CD4-positive, alpha-beta T cell (primary cell): ENCODE measurements around the gene RETREG1. TPM values are rescaled to one million over a fixed set of nuclear protein-coding genes. Genes with fewer than 3 reads are reported as not detected.

ENCODE experiments used
- ATAC-seq: fragments of 200-7000 bp; cut with Tn5 transposase; one replicate; pipeline ENCODE4 v1.10.0; 2022; ENCODE audit warnings: mild to moderate bottlenecking; ENCODE audit not compliant: poor library complexity
- CTCF ChIA-PET: fragments of 350-600 bp; sonication (Branson Sonifier 250); formaldehyde crosslinking; loops from one replicate; lab custom pipeline; 2021; ENCODE audit warnings: antibody characterized with exemption, inconsistent platforms; lab: Charles Lee
- POLR2A ChIA-PET: fragments of 350-600 bp; sonication (Branson Sonifier 250); formaldehyde crosslinking; loops from one replicate; lab custom pipeline; 2021; ENCODE audit warnings: antibody characterized with exemption, inconsistent platforms; lab: Charles Lee
- DNase-seq, 14 experiments: peaks; one replicate each; pipeline ENCODE4 v3.0.0-alpha.2; 2013 to 2020; ENCODE audit warnings: mixed read lengths in 2 of 14
- H3K27ac ChIP-seq, 2 donors: one replicate each; pipeline versions ENCODE4 v1.5.1 to v1.7.0; 2013; ENCODE audit warnings: low read length in 2 of 2, low read depth in 1 of 2, mild to moderate bottlenecking in 1 of 2
- H3K27me3 ChIP-seq, 2 experiments: 1 replicate in 1 of 2; 2 replicates in 1 of 2; pipeline versions ENCODE4 v1.6.1 to v1.7.0; 2013; ENCODE audit warnings: low read length in 2 of 2, control low read depth in 1 of 2, mild to moderate bottlenecking in 1 of 2, moderate library complexity in 1 of 2; ENCODE audit not compliant: insufficient read depth in 2 of 2, control insufficient read depth in 1 of 2
- H3K36me3 ChIP-seq: one replicate; pipeline ENCODE4 v1.6.1; 2013; ENCODE audit warnings: low read length, control low read depth; ENCODE audit not compliant: insufficient read depth
- H3K4me1 ChIP-seq: one replicate; pipeline ENCODE4 v1.6.1; 2013; ENCODE audit warnings: low read length, control low read depth; ENCODE audit not compliant: insufficient read depth
- H3K4me3 ChIP-seq: one replicate; pipeline ENCODE4 v1.5.1; 2013; ENCODE audit warnings: mild to moderate bottlenecking, low read length, moderate library complexity
- H3K9me3 ChIP-seq, 2 experiments: 1 replicate in 1 of 2; 2 replicates in 1 of 2; pipeline versions ENCODE4 v1.6.1 to v1.7.0; 2013; ENCODE audit warnings: low read length in 2 of 2, mild to moderate bottlenecking in 2 of 2, control low read depth in 1 of 2, moderate library complexity in 1 of 2; ENCODE audit not compliant: control insufficient read depth in 1 of 2, insufficient read depth in 1 of 2
- H3K27ac Mint-ChIP-seq: one replicate; pipeline ENCODE4 v1.8.0; 2020; ENCODE audit warnings: mixed read lengths
- H3K27me3 Mint-ChIP-seq: one replicate; pipeline ENCODE4 v1.8.0; 2021; ENCODE audit warnings: mixed read lengths
- H3K36me3 Mint-ChIP-seq: one replicate; pipeline ENCODE4 v1.8.0; 2021; ENCODE audit warnings: low read depth, mixed read lengths
- H3K4me1 Mint-ChIP-seq: one replicate; pipeline ENCODE4 v1.8.0; 2021; ENCODE audit warnings: low read depth, mixed read lengths
- H3K4me3 Mint-ChIP-seq: one replicate; pipeline ENCODE4 v1.8.0; 2020; ENCODE audit warnings: mild to moderate bottlenecking, mixed read lengths
- H3K9me3 Mint-ChIP-seq: one replicate; pipeline ENCODE4 v1.8.0; 2020; ENCODE audit warnings: mixed read lengths
- intact Hi-C, 2 experiments: fragments of 100-400 bp; cut with DNase I in 1 of 2; cut with micrococcal nuclease in 1 of 2; formaldehyde crosslinking; loops; one replicate each; pipeline versions ENCODE4 v1.15.1 to v1.9.0; 2023 to 2025; cut with DNase I, micrococcal nuclease
- total RNA-seq, 174 experiments: library from RNA in 2 of 174; stranded (reverse) in 2 of 174; gene quantifications; one replicate each; pipeline ENCODE4 v1.2.3 and lab custom pipeline; 2021 to 2026
- TF ChIP-seq, protein P1 (sequence below): fragments of 200-600 bp; IDR thresholded peaks from one replicate; pipeline ENCODE4 v1.8.0; 2022; ENCODE audit warnings: antibody characterized with exemption, mild to moderate bottlenecking

RETREG1 gene
- total RNA-seq, 2 experiments from 2014 or later, result 68.9 to 69.7 TPM

DNA sequence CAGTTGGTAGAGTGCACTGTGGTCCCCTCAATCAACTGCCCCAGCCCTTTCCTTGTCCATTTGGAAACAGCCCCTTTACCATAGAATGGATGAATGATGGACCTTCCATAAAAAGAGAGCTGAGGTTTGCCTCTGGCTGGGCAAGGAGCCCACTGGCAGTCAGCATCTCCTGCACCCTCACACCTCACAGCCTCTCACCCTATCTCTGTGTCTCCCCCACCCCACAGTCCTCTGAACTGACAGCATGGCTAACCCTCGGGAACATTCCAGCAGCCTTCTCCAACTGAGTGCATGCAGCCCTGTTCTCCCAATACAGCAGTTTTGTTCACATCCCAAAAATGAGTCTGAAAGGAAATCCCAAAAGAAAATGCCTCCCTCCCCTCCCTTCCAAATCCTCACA lies 51.7 kb downstream of the RETREG1 start:
- intact Hi-C loops, result no loop called here
- CTCF ChIA-PET, result no interaction called here
- POLR2A ChIA-PET, result no interaction called here
- Histone ChIP-seq H3K9me3 (no peaks in the 10 kb centered on the region), H3K4me3 (no peak overlapping the region), H3K27ac (no peak overlapping the region), H3K4me1 (no peaks in the 10 kb centered on the region), H3K36me3 (peaks cover 48% of the 10 kb centered on the region), H3K27me3 (no peaks in the 10 kb centered on the region)
- TF ChIP-seq, protein P1, sequence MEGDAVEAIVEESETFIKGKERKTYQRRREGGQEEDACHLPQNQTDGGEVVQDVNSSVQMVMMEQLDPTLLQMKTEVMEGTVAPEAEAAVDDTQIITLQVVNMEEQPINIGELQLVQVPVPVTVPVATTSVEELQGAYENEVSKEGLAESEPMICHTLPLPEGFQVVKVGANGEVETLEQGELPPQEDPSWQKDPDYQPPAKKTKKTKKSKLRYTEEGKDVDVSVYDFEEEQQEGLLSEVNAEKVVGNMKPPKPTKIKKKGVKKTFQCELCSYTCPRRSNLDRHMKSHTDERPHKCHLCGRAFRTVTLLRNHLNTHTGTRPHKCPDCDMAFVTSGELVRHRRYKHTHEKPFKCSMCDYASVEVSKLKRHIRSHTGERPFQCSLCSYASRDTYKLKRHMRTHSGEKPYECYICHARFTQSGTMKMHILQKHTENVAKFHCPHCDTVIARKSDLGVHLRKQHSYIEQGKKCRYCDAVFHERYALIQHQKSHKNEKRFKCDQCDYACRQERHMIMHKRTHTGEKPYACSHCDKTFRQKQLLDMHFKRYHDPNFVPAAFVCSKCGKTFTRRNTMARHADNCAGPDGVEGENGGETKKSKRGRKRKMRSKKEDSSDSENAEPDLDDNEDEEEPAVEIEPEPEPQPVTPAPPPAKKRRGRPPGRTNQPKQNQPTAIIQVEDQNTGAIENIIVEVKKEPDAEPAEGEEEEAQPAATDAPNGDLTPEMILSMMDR, result no peak
- no peak for ATAC-seq
- Mint-ChIP-seq H3K4me3 (no peak overlapping the region), H3K4me1 (peaks cover 50% of the 10 kb centered on the region), H3K27me3 (no peaks in the 10 kb centered on the region), H3K36me3 (peaks cover 80% of the 10 kb centered on the region), H3K9me3 (no peaks in the 10 kb centered on the region), H3K27ac (no peak overlapping the region)
- no peak for DNase-seq

DNA sequence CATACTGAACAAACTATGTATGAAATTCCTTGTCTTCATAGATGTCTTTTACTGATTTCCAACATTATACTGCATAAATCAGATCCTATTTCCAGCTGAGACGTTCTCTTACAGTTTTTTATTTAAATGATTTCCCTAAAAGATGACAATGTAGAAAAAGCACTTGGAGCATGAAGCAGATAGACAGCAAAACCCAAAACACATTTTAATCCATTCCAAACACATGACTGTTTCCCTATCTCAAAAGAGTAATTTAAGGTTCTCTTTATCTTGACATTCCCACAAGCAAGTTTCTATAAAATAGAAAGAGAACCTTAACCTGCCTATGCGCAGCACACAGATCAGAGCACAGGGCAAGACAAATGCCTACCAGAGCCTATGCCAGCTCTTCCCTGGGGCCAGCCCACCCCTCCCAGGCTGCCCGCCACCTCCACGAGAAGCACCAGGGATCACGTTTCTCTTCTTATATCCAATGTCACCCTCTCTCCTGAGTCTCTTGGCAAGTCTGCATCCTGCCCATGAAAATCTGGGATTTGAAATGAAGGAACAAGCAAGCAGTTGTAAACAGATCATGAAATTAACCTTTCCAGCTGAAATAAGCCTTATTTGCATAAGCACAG lies 52.4 kb downstream of the RETREG1 start:
- H3K27ac Mint-ChIP-seq, result no peak overlapping the region

DNA sequence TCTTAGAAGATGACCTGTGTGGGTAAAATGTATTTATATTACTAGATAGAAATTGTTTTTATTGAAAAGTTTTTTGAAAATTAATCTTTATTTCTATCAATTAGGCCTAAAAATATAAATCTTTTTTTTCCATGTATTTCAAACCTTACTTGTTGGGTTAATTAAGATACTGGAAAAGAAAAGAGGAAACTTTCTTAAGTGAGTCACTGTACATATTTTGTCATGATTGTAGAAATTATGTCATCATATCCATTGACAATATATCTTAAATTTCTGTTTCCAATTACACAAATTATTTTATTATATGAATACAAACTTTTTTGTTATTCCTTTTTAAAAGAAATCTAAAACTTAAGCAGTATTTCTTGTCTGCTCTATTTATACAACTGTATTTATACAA lies 53.1 kb downstream of the RETREG1 start:
- H3K4me1 ChIP-seq, result no peaks in the 10 kb centered on the region
- Mint-ChIP-seq H3K4me1 (peaks cover 53% of the 10 kb centered on the region), H3K4me3 (no peak overlapping the region), H3K9me3 (no peaks in the 10 kb centered on the region), H3K27ac (no peak overlapping the region), H3K27me3 (no peaks in the 10 kb centered on the region), H3K36me3 (peaks cover 74% of the 10 kb centered on the region)
- peaks cover 37% of the 10 kb centered on the region for H3K36me3 ChIP-seq
- no peaks in the 10 kb centered on the region for H3K9me3 ChIP-seq
- TF ChIP-seq, protein P1, result no peak
- DNase-seq (no peak), ATAC-seq (no peak)
- POLR2A ChIA-PET, result no interaction called here
- H3K27me3 ChIP-seq, result no peaks in the 10 kb centered on the region
- intact Hi-C loops, result no loop called here
- CTCF ChIA-PET, result no interaction called here
- H3K4me3 ChIP-seq, result no peak overlapping the region
- no peak overlapping the region for H3K27ac ChIP-seq

More for the DNA sequence above, 52.4 kb downstream of the RETREG1 start:
- peaks cover 50% of the 10 kb centered on the region for H3K4me1 Mint-ChIP-seq
- Histone ChIP-seq H3K36me3 (peaks cover 43% of the 10 kb centered on the region), H3K27ac (no peak overlapping the region), H3K27me3 (no peaks in the 10 kb centered on the region), H3K4me3 (no peak overlapping the region), H3K9me3 (no peaks in the 10 kb centered on the region), H3K4me1 (no peaks in the 10 kb centered on the region)
- DNase-seq, result no peak
- intact Hi-C loops, result no loop called here
- ATAC-seq, result no peak
- H3K27me3 Mint-ChIP-seq, result no peaks in the 10 kb centered on the region
- H3K36me3 Mint-ChIP-seq, result peaks cover 74% of the 10 kb centered on the region
- TF ChIP-seq, protein P1, result no peak
- no peaks in the 10 kb centered on the region for H3K9me3 Mint-ChIP-seq
- CTCF ChIA-PET, result no interaction called here
- POLR2A ChIA-PET, result no interaction called here
- no peak overlapping the region for H3K4me3 Mint-ChIP-seq
